NB4 (cell line): ENCODE measurements around the gene IMP4.

Experiments used
- CTCF ChIP-seq: IDR thresholded peaks from one replicate; pipeline ENCODE4 v1.5.1; 2012; ENCODE audit warnings: low read depth, low read length
- MAX ChIP-seq: IDR thresholded peaks from 2 replicates; pipeline ENCODE4 v1.6.1; 2011; ENCODE audit warnings: low read depth, low read length
- MYC ChIP-seq: IDR thresholded peaks from 2 replicates; pipeline ENCODE4 v1.6.1; 2011; ENCODE audit warnings: low read depth, low read length
- POLR2A ChIP-seq: IDR thresholded peaks from 2 replicates; pipeline ENCODE4 v1.6.1; 2011; ENCODE audit warnings: mild to moderate bottlenecking; ENCODE audit not compliant: insufficient read length; ENCODE audit errors: extremely low read depth

GRCh38 chr2:130381145-130381544, 38.4 kb downstream of the IMP4 start:
- TF ChIP-seq CTCF (no peak), POLR2A (no peak), MAX (no peak), MYC (no peak)
